Gastrocnemius medialis (tissue), 4 donors: ENCODE data around the gene AGPS. TPM values are rescaled to one million over a fixed set of nuclear protein-coding genes. Genes with fewer than 3 reads are reported as not detected.

Source experiments
- ATAC-seq, 2 donors: fragments of 150-250 bp; one replicate each; pipeline ENCODE4 v1.9.1; 2016
- DNase-seq, 2 donors: peaks; one replicate each; pipeline ENCODE4 v3.0.0-alpha.2; 2019
- H3K27ac ChIP-seq, 4 donors: fragments of 200-600 bp; sonication (generic); 1 replicate in 1 of 4; 2 replicates in 3 of 4; pipeline ENCODE4 v1.5.1; 2016 to 2018; ENCODE audit warnings: mild to moderate bottlenecking in 2 of 4, moderate library complexity in 1 of 4
- H3K27me3 ChIP-seq, 3 donors: fragments of 200-600 bp; sonication (generic) in 2 of 3; 1 replicate in 1 of 3; 2 replicates in 2 of 3; pipeline versions ENCODE4 v1.5.1 to v1.6.0; 2016 to 2019; ENCODE audit warnings: mild to moderate bottlenecking in 1 of 3, moderate library complexity in 1 of 3
- H3K36me3 ChIP-seq, 2 donors: fragments of 200-600 bp; sonication (generic) in 1 of 2; one replicate each; pipeline ENCODE4 v1.5.1; 2017 to 2018
- H3K4me1 ChIP-seq, 2 donors: fragments of 200-600 bp; sonication (generic) in 1 of 2; one replicate each; pipeline ENCODE4 v1.5.1; 2016 to 2017; ENCODE audit warnings: mild to moderate bottlenecking in 2 of 2
- H3K4me3 ChIP-seq, 4 donors: fragments of 200-600 bp; sonication (generic) in 3 of 4; 1 replicate in 1 of 4; 2 replicates in 3 of 4; pipeline ENCODE4 v1.5.1; 2016 to 2019; ENCODE audit warnings: mild to moderate bottlenecking in 2 of 4
- H3K9me3 ChIP-seq, 3 donors: fragments of 200-600 bp; sonication (generic) in 2 of 3; 1 replicate in 1 of 3; 2 replicates in 2 of 3; pipeline ENCODE4 v1.5.1; 2016 to 2019
- CTCF ChIP-seq, 5 experiments: fragments of 450-650 bp in 3 of 5; fragments of 200-600 bp in 2 of 5; sonication (generic) in 2 of 5; IDR thresholded peaks in 4 of 5; conservative IDR thresholded peaks in 1 of 5; 1 replicate in 4 of 5; 2 replicates in 1 of 5; pipeline ENCODE4 v1.5.1; 2016 to 2019; ENCODE audit warnings: antibody characterized with exemption in 5 of 5, mild to moderate bottlenecking in 3 of 5, moderate library complexity in 3 of 5
- POLR2A ChIP-seq, 2 donors: fragments of 450-650 bp; IDR thresholded peaks; one replicate each; pipeline ENCODE4 v1.6.1; 2017; ENCODE audit warnings: antibody characterized with exemption in 2 of 2, mild to moderate bottlenecking in 2 of 2, moderate library complexity in 2 of 2
- in situ Hi-C, 4 donors: fragments of 200-750 bp; cut with MboI; loops; one replicate each; pipeline versions ENCODE4 v1.15.0 to v1.8.0; 2017; ENCODE audit warnings: low sequenced_read_pairs in 4 of 4
- intact Hi-C: fragments of 100-400 bp; cut with DNase I; formaldehyde crosslinking; loops from one replicate; pipeline ENCODE4 v1.15.1; 2023; ENCODE audit warnings: low total_unique reads
- total RNA-seq, 4 donors: library from RNA; depleted of rRNA; stranded (reverse); fragments of >200 nt; gene quantifications; one replicate each; pipeline versions ENCODE4 v1.1.0 to v1.2.3, GENCODE V29; 2016

Gene AGPS
- total RNA-seq, 4 donors from 2014 or later, result 23.1 to 30.9 (median 26.2) TPM

- in situ Hi-C loops, result no loop called here
- intact Hi-C loops, result no loop called here
- DNase-seq (no peak), ATAC-seq (no peak)
- Histone ChIP-seq H3K4me3 (no peak overlapping the region), H3K27ac (no peak overlapping the region), H3K4me1 (no peaks in the 10 kb centered on the region), H3K27me3 (no peaks in the 10 kb centered on the region), H3K9me3 (no peaks in the 10 kb centered on the region), H3K36me3 (no peaks in the 10 kb centered on the region)
- TF ChIP-seq CTCF (IDR thresholded peaks at IDR 0.05 in 4 of 5, conservative IDR thresholded peaks at IDR 0.05 in 1 of 5) (no peak), POLR2A (IDR thresholded peaks at IDR 0.05) (no peak)
These were observed 8.6 kb upstream of the AGPS start for GRCh38 chr2:177383935-177384334.

DNA sequence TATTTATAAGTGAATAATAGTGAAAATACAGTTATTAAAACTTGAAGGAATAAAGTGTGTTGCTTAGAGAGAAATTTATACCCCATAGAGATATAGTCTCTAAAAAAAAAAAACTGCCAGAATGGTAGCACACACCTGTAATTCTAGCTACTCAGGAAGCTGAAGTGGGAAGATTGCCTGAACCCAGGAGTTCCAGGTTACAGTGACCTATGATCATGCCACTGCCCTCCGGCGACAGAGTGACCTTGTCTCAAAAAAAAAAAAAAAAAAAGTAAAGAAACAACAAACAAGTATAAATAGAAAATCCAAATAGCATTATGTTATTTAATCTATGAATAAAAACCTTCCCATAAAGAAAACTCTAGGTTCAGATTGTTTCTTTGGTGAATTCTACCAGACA lies 7.4 kb upstream of the AGPS start:
- Histone ChIP-seq H3K9me3 (no peaks in the 10 kb centered on the region), H3K27ac (no peak overlapping the region), H3K27me3 (no peaks in the 10 kb centered on the region), H3K4me1 (no peaks in the 10 kb centered on the region), H3K36me3 (no peaks in the 10 kb centered on the region), H3K4me3 (no peak overlapping the region)
- intact Hi-C loops, result no loop called here
- ATAC-seq, result no peak
- TF ChIP-seq CTCF (IDR thresholded peaks at IDR 0.05 in 4 of 5, conservative IDR thresholded peaks at IDR 0.05 in 1 of 5), result no peak
- no peak for TF ChIP-seq POLR2A (IDR thresholded peaks at IDR 0.05)
- no peak for DNase-seq
- in situ Hi-C loops, result no loop called here

DNA sequence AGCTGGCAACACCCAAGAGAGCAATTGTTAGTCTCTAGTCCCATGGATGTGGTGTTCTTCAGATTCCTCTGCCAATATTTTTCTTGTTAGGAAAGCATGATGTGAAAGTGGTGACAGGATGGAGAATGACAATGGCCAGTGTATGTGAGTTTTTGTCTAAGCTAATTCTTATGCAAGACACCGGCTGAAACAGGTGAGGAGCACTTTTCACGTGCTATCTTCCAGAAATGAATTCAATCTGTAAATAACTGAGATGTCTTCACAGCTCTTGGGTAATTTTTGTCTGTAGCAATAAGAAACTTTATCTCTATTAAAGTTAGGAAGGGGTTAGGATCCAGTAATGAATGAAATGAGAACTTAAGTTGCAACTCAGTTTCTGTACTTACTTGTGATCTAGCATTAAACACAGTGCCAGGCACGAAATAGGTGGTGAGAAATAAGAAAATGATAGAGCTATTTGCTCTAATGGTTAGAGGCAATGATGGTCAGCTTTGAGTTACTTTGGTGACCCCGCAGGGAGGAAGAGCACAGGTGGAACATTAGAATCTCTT lies 676 bp upstream of the AGPS start:
- Histone ChIP-seq H3K4me3 (peak overlapping the region; percentile 82 to 95 (median 89)), H3K27me3 (no peaks in the 10 kb centered on the region), H3K9me3 (no peaks in the 10 kb centered on the region), H3K36me3 (no peaks in the 10 kb centered on the region), H3K27ac (peak overlapping the region; percentile 76 to 87 (median 82)), H3K4me1 (peaks cover 25 to 31% of the 10 kb centered on the region in 2 donors)
- DNase-seq (no peak), ATAC-seq (peak in 1 of 2 donors; percentile 44)
- in situ Hi-C loops, result no loop called here
- intact Hi-C loops, result loop anchor here (10.0 kb wide), 2 partner anchors 127 to 363 kb away; partner anchors contain the start of gene NFE2L2
- no peak for TF ChIP-seq CTCF (IDR thresholded peaks at IDR 0.05 in 4 of 5, conservative IDR thresholded peaks at IDR 0.05 in 1 of 5)
- no peak for TF ChIP-seq POLR2A (IDR thresholded peaks at IDR 0.05)

GRCh38 chr2:177393203-177393755 lies 706 bp downstream of the AGPS start:
- ATAC-seq, result no peak
- TF ChIP-seq CTCF (IDR thresholded peaks at IDR 0.05 in 4 of 5, conservative IDR thresholded peaks at IDR 0.05 in 1 of 5) (no peak), POLR2A (IDR thresholded peaks at IDR 0.05) (no peak)
- Histone ChIP-seq H3K4me3 (peak overlapping the region; percentile 82 to 95 (median 89)), H3K27ac (peak overlapping the region; percentile 76 to 87 (median 82)), H3K27me3 (no peaks in the 10 kb centered on the region), H3K9me3 (no peaks in the 10 kb centered on the region), H3K36me3 (no peaks in the 10 kb centered on the region), H3K4me1 (peaks cover 32 to 40% of the 10 kb centered on the region in 2 donors)
- in situ Hi-C loops (no loop called here), intact Hi-C loops (loop anchor here (10.0 kb wide), 2 partner anchors 128 to 362 kb away; partner anchors contain the start of gene NFE2L2)
- DNase-seq, result no peak
